Transverse colon (tissue), 4 donors: ENCODE data around the gene THAP9.

Experiments
- CTCF ChIP-seq, 5 experiments: fragments of 200-600 bp in 3 of 5; fragments of 450-650 bp in 2 of 5; sonication (generic) in 3 of 5; IDR thresholded peaks; 1 replicate in 2 of 5; 2 replicates in 3 of 5; pipeline ENCODE4 v1.5.1; 2016 to 2017; ENCODE audit warnings: antibody characterized with exemption in 5 of 5, inconsistent platforms in 3 of 5, mild to moderate bottlenecking in 2 of 5, moderate library complexity in 1 of 5
- EP300 ChIP-seq: sonication (generic); formaldehyde crosslinking; IDR thresholded peaks from one replicate; pipeline ENCODE4 v1.6.1; 2017; ENCODE audit warnings: antibody characterized with exemption, low read depth
- POLR2A ChIP-seq: fragments of 450-650 bp; IDR thresholded peaks from one replicate; pipeline ENCODE4 v1.6.1; 2016; ENCODE audit warnings: antibody characterized with exemption, mild to moderate bottlenecking, moderate library complexity
- POLR2AphosphoS5 ChIP-seq, 3 donors: sonication (generic); formaldehyde crosslinking; IDR thresholded peaks; one replicate each; pipeline ENCODE4 v1.6.1; 2016; ENCODE audit warnings: antibody characterized with exemption in 3 of 3

- TF ChIP-seq CTCF (IDR thresholded peaks at IDR 0.05), result no peak
- no peak for TF ChIP-seq POLR2AphosphoS5 (IDR thresholded peaks at IDR 0.05)
- TF ChIP-seq EP300, result no peak
- no peak for TF ChIP-seq POLR2A
Observed at GRCh38 chr4:82951196-82951595, 50.7 kb downstream of the THAP9 start.
